DND-41 (cell line): ENCODE results near the gene GGT7.

Source experiments
- CTCF ChIP-seq: IDR thresholded peaks from 2 replicates; pipeline ENCODE4 v1.5.1; 2012; ENCODE audit warnings: borderline replicate concordance, low read length, moderate library complexity, mild to moderate bottlenecking; ENCODE audit not compliant: poor library complexity, severe bottlenecking; ENCODE audit errors: extremely low read depth
- EZH2 ChIP-seq: IDR thresholded peaks from 3 replicates; pipeline ENCODE4 v1.6.1; 2012; ENCODE audit warnings: borderline replicate concordance, low read depth, mild to moderate bottlenecking, moderate library complexity, low read length, inconsistent platforms; ENCODE audit not compliant: severe bottlenecking

GRCh38 chr20:34817072-34817471 is 55.6 kb downstream of the GGT7 start:
- TF ChIP-seq CTCF (no peak), EZH2 (no peak)
